Fibroblast of mammary gland (primary cell): ENCODE measurements around the gene HOXD4.

Experiments
- DNase-seq: peaks from one replicate; pipeline ENCODE4 v3.0.0-alpha.2; 2010; ENCODE audit warnings: low read depth
- H3K4me3 ChIP-seq: 2 replicates; pipeline ENCODE4 v1.5.1; 2011; ENCODE audit warnings: low read depth, mild to moderate bottlenecking, low read length, moderate library complexity; ENCODE audit not compliant: control insufficient read depth
- CTCF ChIP-seq: conservative IDR thresholded peaks from 2 replicates; pipeline ENCODE4 v1.5.1; 2011; ENCODE audit warnings: low read depth, low read length, inconsistent platforms; ENCODE audit not compliant: control insufficient read depth, insufficient read depth

HOXD4 gene

GRCh38 chr2:176199902-176200301 lies 48.6 kb downstream of the HOXD4 start:
- TF ChIP-seq CTCF, result no peak
- H3K4me3 ChIP-seq, result no peak overlapping the region
- no peak for DNase-seq

- no peak for DNase-seq
- H3K4me3 ChIP-seq, result no peak overlapping the region
- TF ChIP-seq CTCF, result no peak
These were observed 49.6 kb downstream of the HOXD4 start for GRCh38 chr2:176200971-176201370.

GRCh38 chr2:176202491-176202890 lies 51.1 kb downstream of the HOXD4 start:
- TF ChIP-seq CTCF, result no peak
- H3K4me3 ChIP-seq, result no peak overlapping the region
- DNase-seq, result no peak
